Measurements from ENCODE around the gene NKAPD1. TPM values are rescaled to one million over a fixed set of nuclear protein-coding genes. Genes with fewer than 3 reads are reported as not detected.

The NKAPD1 gene
- total and polyA plus RNA-seq, 9 of the 15 experiments (the other 6 are each of a cell fraction or from before 2014, with no cell fraction given), result 14.1 to 73.5 (median 29.3) TPM

DNA sequence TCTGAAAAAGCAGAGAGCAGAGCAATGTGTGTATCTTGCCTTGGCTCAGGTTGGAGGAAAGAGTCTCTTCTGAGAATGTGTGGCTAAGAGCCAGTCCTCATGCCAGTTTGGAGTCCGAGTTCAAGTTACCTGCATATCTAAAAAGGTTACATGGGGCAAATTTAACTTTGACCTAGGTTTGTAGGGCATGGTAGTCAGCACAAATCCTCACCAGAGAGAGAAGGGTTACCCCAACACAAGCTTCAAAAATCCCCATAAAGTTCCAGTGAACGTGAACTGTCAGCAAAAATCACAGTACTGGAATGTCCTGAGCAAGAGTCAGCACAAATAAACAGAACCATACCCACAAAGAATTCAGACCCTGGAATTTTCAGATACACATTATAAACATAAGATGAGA, 26.4 kb downstream of the NKAPD1 start (continued):
- TF ChIP-seq, protein P1, sequence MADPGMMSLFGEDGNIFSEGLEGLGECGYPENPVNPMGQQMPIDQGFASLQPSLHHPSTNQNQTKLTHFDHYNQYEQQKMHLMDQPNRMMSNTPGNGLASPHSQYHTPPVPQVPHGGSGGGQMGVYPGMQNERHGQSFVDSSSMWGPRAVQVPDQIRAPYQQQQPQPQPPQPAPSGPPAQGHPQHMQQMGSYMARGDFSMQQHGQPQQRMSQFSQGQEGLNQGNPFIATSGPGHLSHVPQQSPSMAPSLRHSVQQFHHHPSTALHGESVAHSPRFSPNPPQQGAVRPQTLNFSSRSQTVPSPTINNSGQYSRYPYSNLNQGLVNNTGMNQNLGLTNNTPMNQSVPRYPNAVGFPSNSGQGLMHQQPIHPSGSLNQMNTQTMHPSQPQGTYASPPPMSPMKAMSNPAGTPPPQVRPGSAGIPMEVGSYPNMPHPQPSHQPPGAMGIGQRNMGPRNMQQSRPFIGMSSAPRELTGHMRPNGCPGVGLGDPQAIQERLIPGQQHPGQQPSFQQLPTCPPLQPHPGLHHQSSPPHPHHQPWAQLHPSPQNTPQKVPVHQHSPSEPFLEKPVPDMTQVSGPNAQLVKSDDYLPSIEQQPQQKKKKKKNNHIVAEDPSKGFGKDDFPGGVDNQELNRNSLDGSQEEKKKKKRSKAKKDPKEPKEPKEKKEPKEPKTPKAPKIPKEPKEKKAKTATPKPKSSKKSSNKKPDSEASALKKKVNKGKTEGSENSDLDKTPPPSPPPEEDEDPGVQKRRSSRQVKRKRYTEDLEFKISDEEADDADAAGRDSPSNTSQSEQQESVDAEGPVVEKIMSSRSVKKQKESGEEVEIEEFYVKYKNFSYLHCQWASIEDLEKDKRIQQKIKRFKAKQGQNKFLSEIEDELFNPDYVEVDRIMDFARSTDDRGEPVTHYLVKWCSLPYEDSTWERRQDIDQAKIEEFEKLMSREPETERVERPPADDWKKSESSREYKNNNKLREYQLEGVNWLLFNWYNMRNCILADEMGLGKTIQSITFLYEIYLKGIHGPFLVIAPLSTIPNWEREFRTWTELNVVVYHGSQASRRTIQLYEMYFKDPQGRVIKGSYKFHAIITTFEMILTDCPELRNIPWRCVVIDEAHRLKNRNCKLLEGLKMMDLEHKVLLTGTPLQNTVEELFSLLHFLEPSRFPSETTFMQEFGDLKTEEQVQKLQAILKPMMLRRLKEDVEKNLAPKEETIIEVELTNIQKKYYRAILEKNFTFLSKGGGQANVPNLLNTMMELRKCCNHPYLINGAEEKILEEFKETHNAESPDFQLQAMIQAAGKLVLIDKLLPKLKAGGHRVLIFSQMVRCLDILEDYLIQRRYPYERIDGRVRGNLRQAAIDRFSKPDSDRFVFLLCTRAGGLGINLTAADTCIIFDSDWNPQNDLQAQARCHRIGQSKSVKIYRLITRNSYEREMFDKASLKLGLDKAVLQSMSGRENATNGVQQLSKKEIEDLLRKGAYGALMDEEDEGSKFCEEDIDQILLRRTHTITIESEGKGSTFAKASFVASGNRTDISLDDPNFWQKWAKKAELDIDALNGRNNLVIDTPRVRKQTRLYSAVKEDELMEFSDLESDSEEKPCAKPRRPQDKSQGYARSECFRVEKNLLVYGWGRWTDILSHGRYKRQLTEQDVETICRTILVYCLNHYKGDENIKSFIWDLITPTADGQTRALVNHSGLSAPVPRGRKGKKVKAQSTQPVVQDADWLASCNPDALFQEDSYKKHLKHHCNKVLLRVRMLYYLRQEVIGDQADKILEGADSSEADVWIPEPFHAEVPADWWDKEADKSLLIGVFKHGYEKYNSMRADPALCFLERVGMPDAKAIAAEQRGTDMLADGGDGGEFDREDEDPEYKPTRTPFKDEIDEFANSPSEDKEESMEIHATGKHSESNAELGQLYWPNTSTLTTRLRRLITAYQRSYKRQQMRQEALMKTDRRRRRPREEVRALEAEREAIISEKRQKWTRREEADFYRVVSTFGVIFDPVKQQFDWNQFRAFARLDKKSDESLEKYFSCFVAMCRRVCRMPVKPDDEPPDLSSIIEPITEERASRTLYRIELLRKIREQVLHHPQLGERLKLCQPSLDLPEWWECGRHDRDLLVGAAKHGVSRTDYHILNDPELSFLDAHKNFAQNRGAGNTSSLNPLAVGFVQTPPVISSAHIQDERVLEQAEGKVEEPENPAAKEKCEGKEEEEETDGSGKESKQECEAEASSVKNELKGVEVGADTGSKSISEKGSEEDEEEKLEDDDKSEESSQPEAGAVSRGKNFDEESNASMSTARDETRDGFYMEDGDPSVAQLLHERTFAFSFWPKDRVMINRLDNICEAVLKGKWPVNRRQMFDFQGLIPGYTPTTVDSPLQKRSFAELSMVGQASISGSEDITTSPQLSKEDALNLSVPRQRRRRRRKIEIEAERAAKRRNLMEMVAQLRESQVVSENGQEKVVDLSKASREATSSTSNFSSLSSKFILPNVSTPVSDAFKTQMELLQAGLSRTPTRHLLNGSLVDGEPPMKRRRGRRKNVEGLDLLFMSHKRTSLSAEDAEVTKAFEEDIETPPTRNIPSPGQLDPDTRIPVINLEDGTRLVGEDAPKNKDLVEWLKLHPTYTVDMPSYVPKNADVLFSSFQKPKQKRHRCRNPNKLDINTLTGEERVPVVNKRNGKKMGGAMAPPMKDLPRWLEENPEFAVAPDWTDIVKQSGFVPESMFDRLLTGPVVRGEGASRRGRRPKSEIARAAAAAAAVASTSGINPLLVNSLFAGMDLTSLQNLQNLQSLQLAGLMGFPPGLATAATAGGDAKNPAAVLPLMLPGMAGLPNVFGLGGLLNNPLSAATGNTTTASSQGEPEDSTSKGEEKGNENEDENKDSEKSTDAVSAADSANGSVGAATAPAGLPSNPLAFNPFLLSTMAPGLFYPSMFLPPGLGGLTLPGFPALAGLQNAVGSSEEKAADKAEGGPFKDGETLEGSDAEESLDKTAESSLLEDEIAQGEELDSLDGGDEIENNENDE (IDR thresholded peaks at IDR 0.05; ENCODE audit: low read depth, low read length), result no peak
- TF ChIP-seq MAFG (tag; conservative IDR thresholded peaks at IDR 0.05), result 0 out of 2 replicates have a peak, but pooled peaks have one; percentile 5
- TF ChIP-seq MAZ (CRISPR knock-in tag; conservative IDR thresholded peaks at IDR 0.05 in 1 of 2, IDR thresholded peaks at IDR 0.05 in 1 of 2), result no peak
- TF ChIP-seq, protein P2, sequence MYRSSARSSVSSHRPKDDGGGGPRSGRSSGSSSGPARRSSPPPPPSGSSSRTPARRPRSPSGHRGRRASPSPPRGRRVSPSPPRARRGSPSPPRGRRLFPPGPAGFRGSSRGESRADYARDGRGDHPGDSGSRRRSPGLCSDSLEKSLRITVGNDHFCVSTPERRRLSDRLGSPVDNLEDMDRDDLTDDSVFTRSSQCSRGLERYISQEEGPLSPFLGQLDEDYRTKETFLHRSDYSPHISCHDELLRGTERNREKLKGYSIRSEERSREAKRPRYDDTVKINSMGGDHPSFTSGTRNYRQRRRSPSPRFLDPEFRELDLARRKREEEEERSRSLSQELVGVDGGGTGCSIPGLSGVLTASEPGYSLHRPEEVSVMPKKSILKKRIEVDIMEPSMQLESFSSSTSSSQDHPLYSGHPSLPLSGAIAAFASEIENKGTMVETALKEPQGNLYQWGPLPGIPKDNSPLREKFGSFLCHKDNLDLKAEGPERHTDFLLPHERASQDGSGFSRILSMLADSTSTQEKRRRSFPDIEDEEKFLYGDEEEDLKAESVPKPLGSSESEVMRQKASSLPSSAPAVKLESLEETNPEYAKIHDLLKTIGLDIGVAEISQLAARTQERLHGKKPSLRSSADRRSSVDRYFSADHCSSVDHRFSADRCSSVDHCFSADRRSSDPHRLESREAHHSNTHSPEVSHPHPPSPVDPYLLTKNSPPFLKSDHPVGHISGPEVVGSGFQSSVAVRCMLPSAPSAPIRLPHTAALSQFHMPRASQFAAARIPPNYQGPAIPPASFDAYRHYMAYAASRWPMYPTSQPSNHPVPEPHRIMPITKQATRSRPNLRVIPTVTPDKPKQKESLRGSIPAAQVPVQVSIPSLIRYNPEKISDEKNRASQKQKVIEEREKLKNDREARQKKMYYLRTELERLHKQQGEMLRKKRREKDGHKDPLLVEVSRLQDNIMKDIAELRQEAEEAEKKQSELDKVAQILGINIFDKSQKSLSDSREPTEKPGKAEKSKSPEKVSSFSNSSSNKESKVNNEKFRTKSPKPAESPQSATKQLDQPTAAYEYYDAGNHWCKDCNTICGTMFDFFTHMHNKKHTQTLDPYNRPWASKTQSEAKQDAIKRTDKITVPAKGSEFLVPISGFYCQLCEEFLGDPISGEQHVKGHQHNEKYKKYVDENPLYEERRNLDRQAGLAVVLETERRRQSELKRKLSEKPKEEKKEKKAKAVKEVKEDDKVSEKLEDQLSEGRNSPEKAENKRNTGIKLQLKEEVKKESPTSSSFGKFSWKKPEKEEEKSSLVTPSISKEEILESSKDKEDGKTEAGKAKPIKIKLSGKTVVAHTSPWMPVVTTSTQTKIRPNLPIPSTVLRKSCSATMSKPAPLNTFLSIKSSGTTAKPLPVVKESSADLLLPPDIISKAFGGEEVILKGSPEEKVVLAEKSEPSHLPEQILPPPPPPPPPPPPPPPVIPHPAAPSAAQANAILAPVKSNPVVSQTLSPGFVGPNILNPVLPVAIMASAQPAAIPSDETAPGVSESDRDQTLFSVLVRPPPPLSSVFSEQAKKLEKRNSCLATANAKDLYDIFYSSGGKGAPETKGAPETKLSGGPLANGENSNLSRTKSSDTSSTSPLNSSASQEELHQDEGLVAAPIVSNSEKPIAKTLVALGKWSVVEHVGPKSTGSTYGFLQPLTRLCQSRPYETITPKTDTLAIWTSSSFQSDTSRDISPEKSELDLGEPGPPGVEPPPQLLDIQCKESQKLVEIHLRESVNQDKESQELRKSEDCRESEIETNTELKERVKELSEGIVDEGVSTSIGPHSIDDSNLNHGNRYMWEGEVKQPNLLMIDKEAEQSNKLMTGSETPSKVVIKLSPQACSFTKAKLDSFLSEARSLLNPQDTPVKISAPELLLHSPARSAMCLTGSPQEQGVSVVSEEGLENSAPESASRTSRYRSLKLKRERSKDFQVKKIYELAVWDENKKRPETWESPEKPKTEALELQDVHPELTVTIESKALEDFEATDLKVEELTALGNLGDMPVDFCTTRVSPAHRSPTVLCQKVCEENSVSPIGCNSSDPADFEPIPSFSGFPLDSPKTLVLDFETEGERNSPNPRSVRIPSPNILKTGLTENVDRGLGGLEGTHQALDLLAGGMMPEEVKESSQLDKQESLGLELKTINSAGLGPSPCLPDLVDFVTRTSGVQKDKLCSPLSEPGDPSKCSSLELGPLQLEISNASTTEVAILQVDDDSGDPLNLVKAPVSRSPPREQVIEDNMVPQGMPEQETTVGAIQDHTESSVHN (IDR thresholded peaks at IDR 0.05; ENCODE audit: borderline replicate concordance in 1 of 2, low read depth in 1 of 2), result no peak
- no peak for TF ChIP-seq NR3C1 (CRISPR knock-in tag; IDR thresholded peaks at IDR 0.05)
- TF ChIP-seq SRF (CRISPR knock-in tag; IDR thresholded peaks at IDR 0.05), result no peak
- no peak for TF ChIP-seq HIVEP1 (CRISPR knock-in tag; IDR thresholded peaks at IDR 0.05)
- TF ChIP-seq BCOR (IDR thresholded peaks at IDR 0.05), result no peak
- no peak for TF ChIP-seq CBFB (CRISPR knock-in tag; IDR thresholded peaks at IDR 0.05)
